ENCODE results near the gene CCDC121. TPM values are rescaled to one million over a fixed set of nuclear protein-coding genes. Genes with fewer than 3 reads are reported as not detected.

CCDC121 gene
- total and polyA plus RNA-seq, 7 donors = 0.98 to 10.3 (median 2.5) TPM

DNA sequence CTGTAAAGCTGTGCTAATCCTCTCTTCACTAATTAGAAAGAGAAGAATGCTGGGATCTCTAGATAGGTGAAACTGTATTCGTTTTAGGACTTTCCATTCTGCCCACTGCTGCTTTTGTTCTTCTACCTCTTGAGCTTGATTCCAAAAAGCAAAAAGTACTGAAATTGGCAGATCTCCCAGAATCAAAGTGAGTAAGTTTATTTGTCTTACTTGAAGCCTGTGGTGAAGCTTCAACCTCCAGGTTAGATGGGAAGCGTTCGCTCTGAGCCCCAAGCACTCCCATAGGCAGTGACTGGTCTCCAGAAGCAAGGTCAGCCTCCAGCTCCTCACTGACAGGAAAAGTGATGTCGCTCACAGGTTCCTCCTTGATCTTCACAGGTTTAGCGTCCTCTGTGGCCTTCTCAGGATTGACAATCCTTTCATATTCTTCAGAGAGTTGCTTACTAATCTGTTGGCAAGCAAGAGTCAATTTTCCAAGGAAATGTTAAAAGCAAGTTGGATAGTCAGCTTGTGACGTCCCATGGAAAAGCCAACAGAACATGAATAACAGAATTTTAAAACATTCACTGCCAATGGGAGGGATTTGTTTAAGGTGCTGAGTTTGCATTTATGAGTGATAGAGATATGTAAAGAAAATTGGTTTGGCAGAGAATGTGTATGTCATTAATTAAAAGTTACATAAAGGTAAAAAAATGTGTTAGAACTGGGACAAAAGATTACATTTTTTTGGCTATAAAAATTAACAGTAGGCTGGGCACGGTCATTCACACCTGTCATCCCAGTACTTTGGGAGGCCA lies 26.5 kb upstream of the CCDC121 start:
- no peaks in the 10 kb centered on the region for H3K9me3 ChIP-seq
- H3K27ac ChIP-seq = no peak overlapping the region
- TF ChIP-seq, protein P1, sequence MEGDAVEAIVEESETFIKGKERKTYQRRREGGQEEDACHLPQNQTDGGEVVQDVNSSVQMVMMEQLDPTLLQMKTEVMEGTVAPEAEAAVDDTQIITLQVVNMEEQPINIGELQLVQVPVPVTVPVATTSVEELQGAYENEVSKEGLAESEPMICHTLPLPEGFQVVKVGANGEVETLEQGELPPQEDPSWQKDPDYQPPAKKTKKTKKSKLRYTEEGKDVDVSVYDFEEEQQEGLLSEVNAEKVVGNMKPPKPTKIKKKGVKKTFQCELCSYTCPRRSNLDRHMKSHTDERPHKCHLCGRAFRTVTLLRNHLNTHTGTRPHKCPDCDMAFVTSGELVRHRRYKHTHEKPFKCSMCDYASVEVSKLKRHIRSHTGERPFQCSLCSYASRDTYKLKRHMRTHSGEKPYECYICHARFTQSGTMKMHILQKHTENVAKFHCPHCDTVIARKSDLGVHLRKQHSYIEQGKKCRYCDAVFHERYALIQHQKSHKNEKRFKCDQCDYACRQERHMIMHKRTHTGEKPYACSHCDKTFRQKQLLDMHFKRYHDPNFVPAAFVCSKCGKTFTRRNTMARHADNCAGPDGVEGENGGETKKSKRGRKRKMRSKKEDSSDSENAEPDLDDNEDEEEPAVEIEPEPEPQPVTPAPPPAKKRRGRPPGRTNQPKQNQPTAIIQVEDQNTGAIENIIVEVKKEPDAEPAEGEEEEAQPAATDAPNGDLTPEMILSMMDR (IDR thresholded peaks at IDR 0.05) = no peak
- DNase-seq (no peak), ATAC-seq (no peak)
- H3K27me3 ChIP-seq (ENCODE audit: insufficient read depth in 3 of 3, low read length in 2 of 3) = no peaks in the 10 kb centered on the region
- H3K4me1 ChIP-seq = peaks cover 4% of the 10 kb centered on the region
- no peak overlapping the region for H3K4me3 ChIP-seq
- H3K36me3 ChIP-seq (ENCODE audit: insufficient read depth in 1 of 2, low read depth in 1 of 2) = peaks cover 17 to 100% of the 10 kb centered on the region in 2 donors
- intact Hi-C loops (cut with DNase I) = loop anchor here in 1 of 2 donors (10.0 kb wide), 1 partner anchor 171 kb away; the partner anchor contains the start of gene IFT172
- 87 to 92% (median 90%) methylated on average over 7 of the region's 7 CpGs for WGBS, 3 donors

DNA sequence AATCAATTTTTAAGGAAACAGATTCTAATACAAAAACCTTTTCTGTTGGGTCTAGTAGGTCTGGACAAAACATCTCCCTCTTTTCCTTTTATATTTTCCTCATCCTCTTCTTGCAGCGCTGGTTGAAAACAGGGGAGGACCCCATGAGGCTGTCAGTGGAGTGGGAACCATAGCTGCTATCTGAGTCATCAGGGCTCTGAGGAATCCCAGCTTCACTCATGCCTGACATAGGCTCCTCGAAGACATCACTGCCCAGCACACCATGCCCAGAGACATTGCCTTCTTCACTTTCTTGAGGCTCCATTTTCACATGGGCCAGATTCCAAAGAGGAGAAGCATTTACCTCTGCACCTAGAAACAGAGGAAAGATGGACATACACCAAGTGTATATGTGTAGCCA lies 24.6 kb upstream of the CCDC121 start:
- Histone ChIP-seq H3K36me3 (ENCODE audit: insufficient read depth in 1 of 2, low read depth in 1 of 2) (peaks cover 19 to 100% of the 10 kb centered on the region in 2 donors), H3K9me3 (no peaks in the 10 kb centered on the region), H3K27me3 (ENCODE audit: insufficient read depth in 3 of 3, low read length in 2 of 3) (no peaks in the 10 kb centered on the region), H3K4me1 (no peaks in the 10 kb centered on the region), H3K4me3 (no peak overlapping the region), H3K27ac (no peak overlapping the region)
- TF ChIP-seq, protein P1 (IDR thresholded peaks at IDR 0.05) = no peak
- ATAC-seq = peak in 1 of 4 donors; percentile 50
- no peak for DNase-seq
- 83 to 90% (median 87%) methylated on average over 2 of the region's 2 CpGs for WGBS, 3 donors
- intact Hi-C loops (cut with DNase I) = loop anchor here in 1 of 2 donors (10.0 kb wide), 1 partner anchor 169 kb away; the partner anchor contains the start of gene IFT172

DNA sequence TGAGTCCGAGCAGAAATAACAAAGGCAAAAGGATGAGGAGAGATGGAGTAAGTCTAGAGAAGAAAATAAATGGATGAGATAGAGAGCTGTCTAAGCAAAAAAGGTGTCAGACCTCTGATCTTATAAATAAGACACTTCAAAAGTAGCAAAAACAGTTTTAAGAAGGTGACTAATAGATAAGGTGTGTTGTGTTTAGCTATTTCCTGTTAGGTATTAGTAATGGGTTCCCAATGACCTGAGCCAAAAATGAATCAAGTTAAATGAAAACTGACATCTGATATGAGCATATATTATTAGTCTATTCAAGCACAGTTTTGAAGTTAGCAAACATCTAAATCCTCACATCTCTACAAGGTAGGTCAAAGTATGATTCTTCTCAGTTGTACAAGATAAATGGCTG lies 24.0 kb upstream of the CCDC121 start:
- Histone ChIP-seq H3K27me3 (ENCODE audit: insufficient read depth in 3 of 3, low read length in 2 of 3) (no peaks in the 10 kb centered on the region), H3K36me3 (ENCODE audit: insufficient read depth in 1 of 2, low read depth in 1 of 2) (peaks cover 19 to 100% of the 10 kb centered on the region in 2 donors), H3K4me3 (no peak overlapping the region), H3K27ac (no peak overlapping the region), H3K4me1 (no peaks in the 10 kb centered on the region), H3K9me3 (no peaks in the 10 kb centered on the region)
- 86 to 97% (median 89%) methylated on average over 1 of the region's 1 CpG for WGBS, 3 donors
- no peak for DNase-seq
- TF ChIP-seq, protein P1 (IDR thresholded peaks at IDR 0.05) = no peak
- intact Hi-C loops (cut with DNase I) = loop anchor here in 1 of 2 donors (10.0 kb wide), 1 partner anchor 168 kb away; the partner anchor contains the start of gene IFT172
- no peak for ATAC-seq

DNA sequence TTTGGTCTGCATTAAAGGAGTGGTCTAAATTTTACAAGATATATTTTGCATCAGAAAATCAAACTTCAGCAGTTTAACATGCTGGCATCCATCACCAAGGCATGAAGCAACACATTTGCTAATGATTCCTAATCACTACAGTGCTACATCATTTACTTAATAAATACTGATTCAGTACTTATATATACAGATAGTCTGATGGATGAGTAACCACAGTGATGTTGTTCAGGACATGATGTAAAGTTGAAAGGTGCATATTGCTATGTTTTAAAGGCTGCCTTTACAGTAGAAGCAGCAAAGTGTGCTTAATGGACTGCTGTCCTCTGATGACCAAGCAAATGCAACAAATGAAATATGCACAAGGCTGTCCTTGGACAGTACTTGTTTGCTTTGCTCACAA lies 23.5 kb upstream of the CCDC121 start:
- H3K4me1 ChIP-seq = no peaks in the 10 kb centered on the region
- H3K27me3 ChIP-seq (ENCODE audit: insufficient read depth in 3 of 3, low read length in 2 of 3) = no peaks in the 10 kb centered on the region
- H3K4me3 ChIP-seq = no peak overlapping the region
- intact Hi-C loops (cut with DNase I) = loop anchor here in 1 of 2 donors (10.0 kb wide), 1 partner anchor 168 kb away; the partner anchor contains the start of gene IFT172
- no peak for DNase-seq
- TF ChIP-seq, protein P1 (IDR thresholded peaks at IDR 0.05) = no peak
- no peaks in the 10 kb centered on the region for H3K9me3 ChIP-seq
- H3K27ac ChIP-seq = no peak overlapping the region
- ATAC-seq = no peak
- peaks cover 19 to 100% of the 10 kb centered on the region in 2 donors for H3K36me3 ChIP-seq (ENCODE audit: insufficient read depth in 1 of 2, low read depth in 1 of 2)

All from psoas muscle (tissue), 8 donors.